Adipocyte (in vitro differentiated cells): Measurements from ENCODE around the gene ULK3.

Experiments
- DNase-seq: peaks from one replicate; pipeline ENCODE4 v3.0.0-alpha.2; 2015; ENCODE audit warnings: low read depth
- H3K27me3 ChIP-seq: replicated peaks from 2 replicates; pipeline ENCODE4 v1.7.0; 2013; ENCODE audit warnings: mild to moderate bottlenecking, low read length, moderate library complexity; ENCODE audit not compliant: control insufficient read depth, insufficient read depth
- H3K36me3 ChIP-seq: 2 replicates; pipeline ENCODE4 v1.7.0; 2013; ENCODE audit warnings: low read length, mild to moderate bottlenecking, moderate library complexity; ENCODE audit not compliant: control insufficient read depth, insufficient read depth, severe bottlenecking
- H3K4me1 ChIP-seq: 2 replicates; pipeline ENCODE4 v1.7.0; 2013; ENCODE audit warnings: mild to moderate bottlenecking, low read length, moderate library complexity; ENCODE audit not compliant: control insufficient read depth, insufficient read depth
- H3K4me3 ChIP-seq: 2 replicates; pipeline ENCODE4 v1.7.0; 2013; ENCODE audit warnings: mild to moderate bottlenecking, low read length, moderate library complexity
- H3K9ac ChIP-seq: 2 replicates; pipeline ENCODE4 v1.7.0; 2013; ENCODE audit warnings: mild to moderate bottlenecking, low read length, moderate library complexity
- H3K9me3 ChIP-seq: 2 replicates; pipeline ENCODE4 v1.7.0; 2013; ENCODE audit warnings: mild to moderate bottlenecking, low read length, moderate library complexity; ENCODE audit not compliant: control insufficient read depth

ULK3 gene

GRCh38 chr15:74882528-74882927 lies 39.6 kb upstream of the ULK3 start:
- H3K4me1 ChIP-seq: peaks cover 5% of the 10 kb centered on the region
- no peaks in the 10 kb centered on the region for H3K36me3 ChIP-seq
- H3K9ac ChIP-seq: no peak overlapping the region
- no peaks in the 10 kb centered on the region for H3K27me3 ChIP-seq
- no peak for DNase-seq
- H3K9me3 ChIP-seq: no peaks in the 10 kb centered on the region
- H3K4me3 ChIP-seq: no peak overlapping the region

- Histone ChIP-seq H3K4me3 (no peak overlapping the region), H3K36me3 (no peaks in the 10 kb centered on the region), H3K9me3 (no peaks in the 10 kb centered on the region), H3K9ac (no peak overlapping the region), H3K4me1 (peaks cover 4% of the 10 kb centered on the region), H3K27me3 (no peaks in the 10 kb centered on the region)
- DNase-seq: no peak
These were observed 35.3 kb upstream of the ULK3 start for GRCh38 chr15:74878273-74878672.

- DNase-seq: peak; percentile 47
These were observed 30.9 kb upstream of the ULK3 start for GRCh38 chr15:74873756-74874424.

GRCh38 chr15:74873036-74873755 lies 30.2 kb upstream of the ULK3 start, which contains the start of gene SCAMP2:
Gene SCAMP2, minus strand, starts transcription at chr15:74873365. Its CDS starts 110 bp downstream, at chr15:74873255.
- Histone ChIP-seq H3K9ac (peak within 1 kb of the TSS; percentile 94), H3K4me3 (peak within 1 kb of the TSS; percentile 97), H3K27me3 (no peaks in the 10 kb centered on the region), H3K4me1 (peaks cover 33% of the 10 kb centered on the region), H3K36me3 (no peaks in the 10 kb centered on the region), H3K9me3 (no peaks in the 10 kb centered on the region)
- peak; percentile 97 for DNase-seq

More at GRCh38 chr15:74873756-74874424, 30.9 kb upstream of the ULK3 start:
- peak overlapping the region; percentile 65 for H3K9ac ChIP-seq
- H3K4me1 ChIP-seq: peaks cover 33% of the 10 kb centered on the region
- no peaks in the 10 kb centered on the region for H3K36me3 ChIP-seq
- no peaks in the 10 kb centered on the region for H3K9me3 ChIP-seq
- no peaks in the 10 kb centered on the region for H3K27me3 ChIP-seq
- peak overlapping the region; percentile 97 for H3K4me3 ChIP-seq

- Histone ChIP-seq H3K4me1 (peaks cover 33% of the 10 kb centered on the region), H3K9ac (peak overlapping the region; percentile 94), H3K27me3 (no peaks in the 10 kb centered on the region), H3K36me3 (no peaks in the 10 kb centered on the region), H3K9me3 (no peaks in the 10 kb centered on the region), H3K4me3 (peak overlapping the region; percentile 97)
- no peak for DNase-seq
These were observed 29.7 kb upstream of the ULK3 start for GRCh38 chr15:74872702-74873035.

GRCh38 chr15:74870436-74871215 lies 27.7 kb upstream of the ULK3 start:
- DNase-seq: peak; percentile 65
- Histone ChIP-seq H3K4me1 (peaks cover 40% of the 10 kb centered on the region), H3K27me3 (no peaks in the 10 kb centered on the region), H3K9ac (peak overlapping the region; percentile 48), H3K9me3 (no peaks in the 10 kb centered on the region), H3K36me3 (no peaks in the 10 kb centered on the region), H3K4me3 (peak overlapping the region; percentile 54)

GRCh38 chr15:74869726-74870407 lies 26.9 kb upstream of the ULK3 start:
- DNase-seq: peak; percentile 36
- H3K4me1 ChIP-seq: peaks cover 43% of the 10 kb centered on the region
- no peaks in the 10 kb centered on the region for H3K9me3 ChIP-seq
- no peaks in the 10 kb centered on the region for H3K36me3 ChIP-seq
- peak overlapping the region; percentile 48 for H3K9ac ChIP-seq
- peak overlapping the region; percentile 54 for H3K4me3 ChIP-seq
- no peaks in the 10 kb centered on the region for H3K27me3 ChIP-seq

GRCh38 chr15:74869372-74869725 lies 26.4 kb upstream of the ULK3 start:
- peak overlapping the region; percentile 54 for H3K4me3 ChIP-seq
- peak overlapping the region; percentile 48 for H3K9ac ChIP-seq
- DNase-seq: no peak
- H3K27me3 ChIP-seq: no peaks in the 10 kb centered on the region
- H3K36me3 ChIP-seq: no peaks in the 10 kb centered on the region
- peaks cover 43% of the 10 kb centered on the region for H3K4me1 ChIP-seq
- H3K9me3 ChIP-seq: no peaks in the 10 kb centered on the region

- Histone ChIP-seq H3K9me3 (no peaks in the 10 kb centered on the region), H3K27me3 (no peaks in the 10 kb centered on the region), H3K9ac (no peak overlapping the region), H3K4me1 (peaks cover 39% of the 10 kb centered on the region), H3K4me3 (no peak overlapping the region), H3K36me3 (no peaks in the 10 kb centered on the region)
- DNase-seq: no peak
These were observed 25.1 kb upstream of the ULK3 start for GRCh38 chr15:74868059-74868458.

GRCh38 chr15:74867466-74868038 lies 24.6 kb upstream of the ULK3 start:
- Histone ChIP-seq H3K4me3 (no peak overlapping the region), H3K4me1 (peaks cover 37% of the 10 kb centered on the region)

More at GRCh38 chr15:74867466-74868038, 24.6 kb upstream of the ULK3 start:
- DNase-seq: no peak
- no peaks in the 10 kb centered on the region for H3K36me3 ChIP-seq
- no peaks in the 10 kb centered on the region for H3K9me3 ChIP-seq
- no peak overlapping the region for H3K9ac ChIP-seq
- no peaks in the 10 kb centered on the region for H3K27me3 ChIP-seq
